Activated CD4-positive, CD25-positive, alpha-beta regulatory T cell treated with anti-CD3 and anti-CD28 coated beads, Interleukin-2, amount 50 U/mL, for 24 hours (primary cell): ENCODE results near the gene IMMP2L.

Source experiments
- ATAC-seq, 2 donors: fragments of 150-1000 bp; cut with Tn5 transposase; one replicate each; pipeline ENCODE4 v1.10.0; 2021; ENCODE audit warnings: mild to moderate bottlenecking in 1 of 2, moderate library complexity in 1 of 2

Gene IMMP2L

DNA sequence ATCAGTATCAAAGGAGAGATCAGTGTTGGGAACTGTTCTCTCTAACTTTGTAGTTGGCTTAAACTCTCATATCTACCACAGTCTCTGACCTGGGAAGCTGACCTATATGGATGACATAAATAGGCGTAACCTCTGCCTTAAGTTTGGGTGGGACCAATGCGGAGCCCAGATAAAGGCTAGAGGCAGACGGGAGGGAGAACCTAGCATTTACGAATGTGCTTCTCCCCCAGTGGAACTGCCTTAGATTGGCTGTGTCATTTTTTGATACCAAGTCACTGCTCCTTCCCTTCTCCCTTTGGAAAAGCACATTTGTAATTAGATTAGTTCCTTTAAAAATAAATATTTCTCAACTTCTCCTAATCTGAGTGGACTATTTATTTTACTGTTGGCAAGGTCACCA lies 495.0 kb downstream of the IMMP2L start:
- no peak for ATAC-seq

DNA sequence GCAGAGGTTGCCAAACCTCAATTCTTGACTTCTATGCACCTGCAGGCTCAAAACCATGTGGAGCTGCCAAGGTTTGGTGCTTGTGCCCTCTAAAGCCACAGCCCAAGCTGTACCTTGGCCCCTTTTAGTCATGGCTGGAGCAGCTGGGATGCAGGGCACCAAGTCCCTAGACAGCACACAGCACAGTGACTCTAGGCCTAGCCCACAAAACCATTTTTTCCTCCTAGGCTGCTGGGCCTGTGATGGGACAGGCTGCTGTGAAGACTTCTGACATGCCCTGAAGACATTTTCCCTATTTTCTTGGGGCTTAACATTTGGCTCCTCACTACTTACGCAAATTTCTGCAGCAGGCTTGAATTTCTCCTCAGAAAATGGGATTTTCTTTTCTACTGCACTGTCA lies 499.1 kb downstream of the IMMP2L start:
- ATAC-seq, result no peak

DNA sequence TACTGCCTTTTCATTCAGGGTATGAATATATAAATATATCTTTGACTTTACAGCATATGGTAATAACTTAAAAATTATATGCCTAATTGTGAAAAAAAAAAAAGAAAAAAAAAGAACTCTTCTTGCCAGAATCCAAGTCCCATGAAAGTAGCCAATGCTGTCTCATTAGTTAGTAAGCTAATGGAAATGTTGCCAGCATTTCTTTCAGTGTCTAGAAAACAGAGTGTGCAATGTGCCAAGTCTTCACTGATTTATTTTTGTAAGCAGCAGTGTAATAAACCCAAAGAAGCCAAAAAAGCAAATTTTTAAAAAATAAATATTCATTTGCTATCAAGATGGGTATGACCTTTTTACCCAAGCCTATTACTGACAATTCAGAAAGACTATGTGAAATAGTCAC lies 502.5 kb downstream of the IMMP2L start:
- ATAC-seq, result no peak

DNA sequence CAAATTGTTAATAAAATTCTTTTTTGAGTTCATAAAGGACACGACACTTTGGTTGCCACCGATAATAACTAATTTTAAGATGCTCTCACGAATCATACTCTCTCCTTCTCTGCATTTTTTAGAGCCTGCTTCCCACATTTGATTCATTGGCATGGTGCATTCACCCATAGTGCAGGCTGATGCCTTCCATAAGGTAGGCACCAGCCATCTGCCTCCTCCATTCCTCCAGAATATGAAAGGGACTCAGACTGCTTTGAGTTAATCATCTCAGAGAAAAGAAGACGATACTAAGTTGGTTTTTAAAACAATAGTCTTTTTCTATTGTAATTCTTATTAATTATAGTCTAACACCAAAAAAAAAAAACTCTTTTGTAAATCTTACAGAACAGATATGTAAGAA lies 505.2 kb downstream of the IMMP2L start:
- ATAC-seq, result no peak

DNA sequence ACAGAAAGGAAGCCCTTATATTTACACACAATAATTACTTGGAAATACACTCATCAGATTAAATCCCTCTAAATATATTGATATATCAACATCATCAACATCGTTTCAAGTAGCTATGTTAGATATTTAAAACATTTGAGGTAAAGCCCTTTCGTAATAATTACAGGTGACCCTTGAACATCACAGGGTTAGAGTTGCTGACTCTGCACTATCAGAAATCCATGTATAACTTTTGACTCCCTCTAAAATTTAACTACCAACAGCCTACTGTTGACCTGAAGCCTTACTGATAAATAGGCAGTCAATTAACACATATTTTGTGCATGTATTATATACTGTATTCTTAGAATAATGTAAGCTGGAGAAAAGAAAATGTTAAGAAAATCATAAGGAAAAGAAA lies 505.9 kb downstream of the IMMP2L start:
- ATAC-seq, result no peak

DNA sequence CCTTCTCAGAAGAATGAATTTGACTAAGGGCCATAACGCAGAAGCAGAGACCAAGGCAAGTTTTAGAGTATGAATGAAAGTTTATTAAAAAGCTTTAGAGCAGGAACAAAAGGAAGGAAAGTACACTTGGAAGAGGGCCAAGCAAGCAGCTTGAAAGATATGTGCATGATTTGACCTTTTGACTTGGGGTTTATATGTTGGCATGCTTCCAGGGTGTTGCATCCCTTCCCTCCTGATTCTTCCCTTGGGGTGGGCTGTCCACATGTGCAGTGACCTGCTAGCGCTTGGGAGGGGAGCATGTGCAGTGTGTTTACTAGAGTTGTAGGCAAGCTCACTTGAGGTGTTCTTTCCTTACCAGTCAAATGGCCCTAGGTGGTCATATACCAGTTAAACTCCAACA lies 509.3 kb downstream of the IMMP2L start:
- ATAC-seq, result no peak

DNA sequence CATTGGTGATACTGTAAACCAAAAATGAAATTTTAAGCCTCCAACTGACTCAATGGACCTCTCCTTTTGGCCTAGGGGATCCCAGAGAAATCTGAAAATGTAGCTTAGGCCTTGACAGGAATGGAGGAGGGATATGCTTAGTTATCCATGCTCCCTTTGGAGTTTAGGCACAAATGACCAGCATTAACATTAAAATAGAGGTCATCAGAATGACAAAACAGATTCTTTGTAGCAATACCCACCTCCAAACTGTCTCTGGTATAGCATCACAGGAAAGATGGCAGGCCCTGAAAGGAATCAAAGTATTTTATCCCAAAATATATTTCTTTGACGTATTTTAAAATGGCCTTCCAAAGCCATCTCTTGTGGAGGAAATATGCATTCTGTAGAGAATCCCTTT lies 510.5 kb downstream of the IMMP2L start:
- no peak for ATAC-seq

DNA sequence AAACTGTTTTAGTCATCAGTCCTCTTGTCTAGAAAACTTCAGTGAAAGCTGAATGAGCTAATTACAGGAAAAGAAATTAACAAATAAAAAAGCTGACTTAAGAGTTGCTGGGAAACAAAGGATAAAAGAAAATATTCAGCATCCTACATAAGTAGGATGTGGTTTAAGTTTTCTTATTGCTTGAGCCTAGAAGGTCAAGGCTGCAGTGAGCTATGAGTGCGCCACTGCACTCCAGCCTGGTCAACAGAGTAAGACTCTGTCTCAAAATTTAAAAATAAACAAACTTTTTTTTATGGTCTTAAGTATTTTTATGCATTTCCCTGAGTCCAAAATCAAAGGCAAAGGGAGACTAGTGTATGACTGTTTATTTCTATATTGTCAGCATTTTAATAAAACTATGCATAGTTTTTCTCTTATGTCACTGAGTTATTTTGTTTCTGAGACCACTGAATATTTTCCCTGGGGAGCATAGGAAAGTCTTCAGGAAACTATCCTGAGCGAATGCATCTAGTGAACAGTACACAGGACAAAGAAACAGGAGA lies 511.3 kb downstream of the IMMP2L start:
- ATAC-seq, result no peak

DNA sequence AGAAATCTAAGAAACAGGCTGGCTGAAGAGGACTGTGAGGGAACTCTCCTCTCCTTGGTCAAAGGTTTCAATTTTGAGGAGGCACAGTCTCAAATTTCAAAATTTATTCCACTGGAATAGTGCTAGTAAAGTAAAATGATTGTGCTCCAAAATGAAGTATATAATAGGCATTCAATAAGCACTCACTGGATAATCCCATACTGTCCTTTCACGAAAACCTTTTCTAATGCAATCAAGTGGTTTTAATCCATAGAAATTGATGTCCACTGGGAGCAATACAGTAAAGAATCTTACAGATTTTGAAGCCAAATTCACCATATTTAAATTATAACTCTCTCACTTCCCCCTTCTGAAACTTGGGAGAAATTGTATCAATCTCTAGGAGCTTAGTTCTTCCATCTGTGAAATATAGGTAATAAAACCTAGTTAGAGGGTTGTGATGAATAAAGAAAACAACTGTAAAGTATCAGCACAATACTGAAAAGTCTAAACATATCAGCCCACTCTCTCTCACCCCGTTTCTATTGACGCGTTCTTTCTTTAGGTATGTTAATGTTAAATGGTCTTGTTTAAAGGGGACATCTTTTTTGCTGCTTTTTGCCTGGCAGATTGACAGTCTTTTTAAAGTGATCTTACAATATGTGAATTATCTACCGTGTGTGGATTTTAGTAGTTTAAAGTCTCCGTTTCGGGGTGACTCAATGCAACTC lies 512.2 kb downstream of the IMMP2L start:
- no peak for ATAC-seq

DNA sequence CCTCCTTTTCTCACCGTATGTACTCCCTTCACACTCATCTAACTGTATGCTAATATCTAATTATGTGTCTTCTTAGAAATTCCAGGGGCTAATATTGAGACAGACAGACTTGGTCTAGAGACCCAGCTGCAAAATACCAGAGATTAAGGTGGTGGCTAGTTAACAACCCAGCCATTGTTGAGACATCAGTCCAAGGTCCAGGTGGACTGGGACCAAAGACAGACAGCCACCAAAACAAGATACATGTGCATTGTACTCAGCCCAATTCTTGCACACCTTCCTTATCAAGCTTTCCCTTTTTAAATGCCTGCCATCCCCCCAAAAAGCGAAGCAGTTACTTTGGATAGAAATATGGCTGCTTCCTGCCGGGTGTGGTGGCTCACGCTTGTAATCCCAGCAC lies 514.7 kb downstream of the IMMP2L start:
- ATAC-seq, result no peak

DNA sequence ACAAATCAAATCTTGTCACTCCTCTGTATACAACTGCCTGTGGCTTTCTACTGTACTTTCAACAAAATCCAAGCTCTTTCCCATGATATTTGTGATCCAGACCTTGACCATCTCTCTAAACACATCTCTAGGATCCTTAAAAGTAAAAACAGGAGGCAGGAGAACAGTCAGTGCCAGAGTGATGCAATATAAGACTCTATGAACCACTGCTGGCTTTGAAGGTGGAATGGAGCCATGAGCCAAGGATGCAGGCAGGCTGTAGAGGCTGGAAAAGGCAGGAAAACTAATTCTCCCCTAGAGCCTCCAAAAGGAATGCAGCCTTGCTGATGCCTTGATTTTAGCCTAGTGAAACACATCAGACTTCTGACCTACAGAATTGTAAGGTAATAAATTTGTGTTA lies 516.8 kb downstream of the IMMP2L start:
- no peak for ATAC-seq

DNA sequence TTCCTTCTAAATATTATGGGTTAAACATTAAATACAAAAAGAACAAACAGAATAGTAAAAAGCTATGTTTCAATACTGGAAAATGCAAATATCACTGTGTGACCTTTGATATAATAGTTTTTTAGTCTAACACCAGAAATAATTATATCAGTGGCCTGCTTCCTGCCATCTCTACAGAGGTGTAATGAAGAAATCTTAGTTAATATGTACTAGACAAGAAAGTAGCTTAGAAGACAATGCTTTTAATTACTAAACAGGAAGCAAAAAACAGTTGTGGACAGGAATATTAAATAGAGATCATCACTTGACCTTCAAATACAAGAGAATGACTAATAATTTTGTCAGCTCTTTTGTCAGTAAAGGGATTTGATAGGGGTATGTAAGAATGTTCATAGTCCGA lies 518.7 kb downstream of the IMMP2L start:
- ATAC-seq, result no peak

DNA sequence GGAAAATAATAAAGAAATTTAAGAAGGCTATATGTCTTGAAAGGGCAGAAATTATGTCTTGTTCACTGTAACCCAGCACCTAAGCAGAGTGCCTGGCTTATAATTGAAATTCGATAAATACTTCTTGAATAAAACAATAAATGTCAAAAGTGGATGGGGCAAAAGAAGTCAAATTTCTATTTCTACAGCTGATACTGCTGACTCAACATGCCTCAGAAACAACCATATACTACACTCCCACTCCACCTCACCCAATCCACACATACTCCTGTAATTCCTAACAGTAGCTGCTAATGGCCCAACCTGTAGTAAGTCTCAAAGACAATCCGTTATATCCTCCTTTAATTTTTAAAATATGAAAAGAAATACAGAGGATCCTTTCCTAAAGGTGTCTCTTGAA lies 519.5 kb downstream of the IMMP2L start:
- no peak for ATAC-seq

DNA sequence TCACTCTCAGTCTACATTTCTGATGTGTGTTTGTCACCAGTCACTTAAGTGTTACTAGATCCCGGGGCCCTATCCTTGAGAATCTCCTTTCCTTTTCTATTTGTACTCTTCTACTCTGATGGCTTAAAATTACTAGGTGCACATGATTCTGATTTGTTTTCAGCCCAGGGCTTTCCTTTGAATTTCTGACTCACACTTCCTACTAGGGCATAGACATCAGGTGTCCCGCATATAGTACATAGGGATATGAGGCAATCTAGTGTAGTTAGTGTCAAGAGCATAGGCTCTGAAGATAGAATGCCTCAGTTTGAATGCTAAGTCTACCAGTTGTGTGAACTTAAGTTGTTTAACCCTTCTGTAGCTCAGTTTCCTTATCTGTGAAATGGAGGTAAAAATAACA lies 520.7 kb downstream of the IMMP2L start:
- peak; percentile 64 for ATAC-seq

DNA sequence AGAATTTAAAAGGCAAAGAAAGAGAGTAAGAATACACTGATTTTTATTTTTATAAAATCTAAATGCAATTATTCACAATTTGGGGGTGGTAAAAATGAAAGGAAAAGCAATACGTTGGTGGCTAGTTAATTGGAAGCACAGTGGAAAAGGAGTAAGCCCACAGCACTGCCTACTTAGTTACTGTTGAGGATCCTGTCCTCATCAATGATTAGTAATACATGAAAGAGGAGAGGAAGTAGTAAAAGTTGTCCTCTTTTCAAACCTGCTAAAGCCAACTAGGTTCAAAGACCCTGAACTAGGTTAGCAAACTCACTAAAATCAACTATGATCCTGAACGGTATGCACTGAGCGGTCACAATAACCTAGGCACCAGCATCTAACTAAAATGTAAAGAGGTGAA lies 524.1 kb downstream of the IMMP2L start:
- ATAC-seq, result no peak

DNA sequence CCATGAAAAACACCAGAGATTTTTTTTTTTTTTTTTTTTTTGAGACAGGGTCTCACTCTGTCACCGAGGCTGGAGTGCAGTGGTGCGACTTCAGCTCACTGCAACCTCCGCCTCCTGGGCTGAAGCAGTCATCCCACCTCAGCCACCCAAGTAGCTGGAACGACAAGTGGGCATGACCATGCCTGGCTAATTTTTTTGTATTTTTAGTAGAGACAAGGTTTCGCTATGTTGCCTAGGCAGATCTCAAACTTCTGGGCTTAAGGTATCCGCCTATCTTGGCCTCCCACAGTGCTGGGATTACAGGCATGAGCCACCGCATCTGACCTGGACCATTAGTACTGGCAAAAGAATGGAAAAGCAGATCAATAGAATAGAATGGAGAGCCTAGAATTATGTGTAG lies 530.4 kb downstream of the IMMP2L start:
- no peak for ATAC-seq

DNA sequence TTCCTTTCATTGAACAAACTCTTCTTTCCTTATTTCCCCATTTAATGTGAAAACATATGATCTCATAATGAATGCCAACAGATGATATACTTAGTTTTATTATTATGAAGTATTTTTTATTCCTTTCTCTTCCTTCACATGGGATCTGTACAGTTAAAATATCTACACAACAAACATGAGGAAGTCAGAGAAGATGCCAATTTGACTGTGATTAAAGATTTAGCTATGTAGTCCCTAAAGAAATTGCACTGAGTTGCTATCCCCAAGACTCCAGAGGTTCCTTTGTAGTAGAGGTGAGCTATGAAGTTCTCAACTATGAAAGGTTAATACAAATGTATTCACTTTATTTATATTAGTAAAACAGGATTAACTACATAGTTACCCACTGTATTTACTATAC lies 532.0 kb downstream of the IMMP2L start:
- ATAC-seq, result no peak

DNA sequence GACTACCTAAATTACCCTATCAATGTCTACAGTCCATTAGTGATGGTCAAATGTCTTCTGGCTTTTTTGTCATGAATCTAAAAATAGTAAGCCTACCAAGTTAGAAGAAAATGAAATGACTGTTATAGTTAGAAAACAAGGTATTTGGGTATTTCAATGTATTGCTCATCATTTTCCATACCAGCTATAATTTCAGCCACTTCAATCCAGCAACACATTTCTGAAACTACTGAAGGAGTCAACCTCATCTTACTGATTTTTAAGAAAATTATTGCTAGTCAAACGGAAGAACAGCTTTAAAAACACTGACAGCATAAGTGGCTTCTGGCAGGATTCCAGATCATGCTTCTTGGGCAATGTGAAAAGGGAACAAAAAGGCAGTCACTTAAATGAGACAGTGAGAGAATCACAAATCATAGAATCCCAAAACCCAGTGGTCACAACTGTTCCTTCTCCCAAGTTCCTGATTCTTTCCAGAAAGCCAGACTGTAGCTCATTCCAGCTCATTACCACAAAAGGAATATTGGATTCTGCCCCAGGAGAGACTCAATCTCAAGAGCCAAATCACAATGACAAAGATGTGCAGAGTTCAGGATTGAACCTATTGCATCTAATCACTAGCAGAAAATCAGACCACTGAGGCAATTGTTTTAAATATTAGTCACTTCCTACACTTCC lies 532.6 kb downstream of the IMMP2L start:
- peak; percentile 68 to 74 for ATAC-seq

DNA sequence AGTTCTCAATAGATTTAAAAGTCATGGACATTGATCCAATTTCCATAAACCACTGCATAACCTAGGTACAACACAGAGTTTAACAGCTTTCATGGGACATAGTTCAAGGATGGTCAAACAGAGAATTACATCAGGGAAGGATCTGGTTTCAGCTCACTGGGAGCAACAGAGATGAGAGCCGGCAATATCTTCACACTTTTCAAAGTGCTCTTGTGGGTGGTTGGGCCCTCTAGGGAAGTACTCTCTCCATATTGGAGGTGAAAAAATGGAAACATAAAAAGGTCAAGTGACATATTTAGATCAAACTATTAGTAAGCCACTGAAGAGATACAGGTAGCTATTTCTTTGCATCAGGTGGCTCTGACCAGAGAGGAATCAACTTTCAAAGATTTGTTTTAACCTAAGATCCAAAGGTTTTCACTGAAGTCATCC lies 533.1 kb downstream of the IMMP2L start:
- ATAC-seq, result peak; percentile 33 to 44

DNA sequence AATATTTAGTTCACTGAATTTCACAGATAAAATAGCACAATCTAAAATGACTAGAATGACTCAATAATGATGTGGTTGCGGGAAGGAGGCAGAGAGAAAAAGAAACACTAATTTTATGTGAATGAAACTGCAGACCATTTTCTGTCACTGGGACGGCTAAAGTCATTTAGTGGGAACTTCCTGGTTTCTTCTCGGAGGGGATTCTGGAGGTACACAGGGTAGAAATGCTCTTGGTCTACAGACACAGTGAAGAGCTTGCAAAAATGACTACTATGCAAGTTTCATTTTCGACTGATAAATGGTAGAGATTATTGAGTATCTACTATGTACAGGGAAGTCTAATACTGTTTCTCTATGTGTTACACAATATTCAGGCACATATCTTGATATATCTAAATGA lies 534.9 kb downstream of the IMMP2L start:
- ATAC-seq, result peak; percentile 15 to 22

DNA sequence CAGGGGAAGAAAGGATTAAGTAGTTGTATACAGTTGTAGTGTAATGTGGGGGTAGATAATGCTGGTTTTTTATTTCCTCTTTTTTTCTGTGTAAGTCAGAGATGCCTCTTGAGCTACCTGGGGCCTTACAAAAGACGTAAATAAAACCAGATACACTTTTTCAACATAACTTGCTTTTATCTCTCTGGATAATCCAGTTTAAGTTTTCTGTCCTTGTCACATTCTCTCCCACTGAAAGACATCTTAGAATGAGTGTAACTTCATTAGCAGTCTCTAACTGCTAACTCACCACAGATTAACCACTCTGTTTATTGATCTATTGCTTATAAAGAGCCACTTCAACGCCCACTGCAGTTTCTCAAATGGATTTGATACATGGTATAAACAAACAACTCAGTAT lies 535.5 kb downstream of the IMMP2L start:
- ATAC-seq, result no peak

DNA sequence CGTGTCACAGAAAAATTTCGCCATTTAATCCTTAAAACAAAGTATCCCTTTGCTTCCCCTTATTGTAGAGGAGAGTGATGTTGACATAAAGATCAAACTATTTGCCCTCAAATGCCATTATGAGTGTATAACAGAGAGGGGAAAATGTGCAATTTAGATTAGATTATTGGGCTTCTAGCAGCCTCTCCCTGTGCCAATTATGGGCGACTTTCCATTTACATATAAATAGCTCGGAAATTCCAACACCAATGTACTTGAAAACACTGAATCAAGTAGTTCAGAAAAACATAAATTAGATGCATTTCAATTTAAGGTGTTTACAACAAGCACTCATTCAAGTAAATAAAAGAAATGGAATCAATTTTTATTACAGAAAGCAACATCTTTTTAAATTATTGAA lies 535.9 kb downstream of the IMMP2L start:
- ATAC-seq, result no peak

DNA sequence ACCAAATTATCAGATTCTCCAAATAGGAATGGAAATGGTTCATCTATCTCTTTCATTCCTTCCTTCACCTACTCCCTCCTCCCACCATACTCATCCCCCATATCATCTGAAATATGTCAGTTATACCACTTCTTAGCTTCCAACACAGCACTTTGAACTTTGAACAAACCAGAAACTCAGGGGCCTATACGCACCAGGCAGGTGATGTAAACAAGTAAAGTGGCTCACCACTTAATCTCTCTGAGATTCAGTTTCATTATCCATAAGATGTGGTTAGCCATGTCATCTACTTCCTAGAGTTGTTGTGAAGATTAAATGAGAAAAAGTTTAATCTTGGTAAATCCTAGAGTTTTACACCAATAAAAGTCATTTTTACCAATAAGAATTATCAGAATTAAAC lies 537.3 kb downstream of the IMMP2L start:
- peak; percentile 58 to 62 for ATAC-seq

DNA sequence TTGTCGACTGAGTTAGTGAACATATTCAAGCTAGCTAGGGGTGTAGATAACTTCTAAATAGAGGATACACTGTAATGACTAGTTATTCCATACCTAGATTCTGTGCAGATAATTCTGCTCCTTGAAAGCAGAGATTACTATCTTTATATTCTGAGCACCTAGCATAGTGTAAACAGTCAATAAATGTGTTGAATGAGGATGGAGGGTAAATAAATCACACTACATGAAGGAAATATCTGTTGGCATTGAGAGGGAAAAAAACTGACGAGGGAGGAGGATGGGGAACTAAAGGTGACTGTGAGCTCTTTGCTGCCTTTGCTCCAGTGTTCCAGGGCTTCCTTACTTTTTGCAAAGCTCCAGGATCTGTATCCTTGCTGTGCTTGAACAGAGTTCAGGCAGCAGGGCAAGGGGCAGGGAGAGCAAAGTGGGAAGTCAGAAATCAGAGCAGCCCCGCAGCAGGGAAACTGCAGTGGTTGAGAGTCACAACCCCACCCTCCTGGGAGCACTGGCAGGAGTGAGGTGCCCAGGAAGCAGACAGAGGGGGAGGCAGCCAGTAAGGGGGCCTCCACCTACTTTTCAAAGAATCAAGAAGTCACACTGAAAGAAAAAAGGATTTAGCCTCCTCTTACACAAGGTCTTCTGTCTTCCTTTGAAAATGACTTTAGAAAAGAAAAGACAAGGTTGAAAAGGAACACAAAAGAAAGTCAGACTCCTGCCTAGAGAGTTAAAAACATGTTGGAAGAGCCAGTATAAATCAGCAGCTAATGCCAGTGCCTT lies 543.1 kb downstream of the IMMP2L start:
- ATAC-seq, result no peak
